ENCODE data around the gene RNF20. TPM values are rescaled to one million over a fixed set of nuclear protein-coding genes. Genes with fewer than 3 reads are reported as not detected.

The RNF20 gene
- total and polyA plus RNA-seq, 7 donors: 8.4 to 47.1 (median 27.2) TPM

GRCh38 chr9:101509572-101509971, 24.1 kb upstream of the RNF20 start:
- H3K36me3 ChIP-seq: no peaks in the 10 kb centered on the region
- no peak for TF ChIP-seq CTCF (IDR thresholded peaks at IDR 0.05)
- TF ChIP-seq EP300 (IDR thresholded peaks at IDR 0.05): no peak
- no peak for TF ChIP-seq POLR2A (IDR thresholded peaks at IDR 0.05)
- no peak for TF ChIP-seq POLR2AphosphoS5 (IDR thresholded peaks at IDR 0.05)
- no peak overlapping the region for H3K27ac ChIP-seq
- H3K9me3 ChIP-seq: no peaks in the 10 kb centered on the region
- H3K27me3 ChIP-seq: no peaks in the 10 kb centered on the region
- intact Hi-C loops (cut with DNase I): no loop called here
- H3K4me1 ChIP-seq: peaks cover 0 to 24% (median 16%) of the 10 kb centered on the region in 4 donors
- WGBS, 2 donors: 91 to 92% methylated on average over 4 of the region's 4 CpGs
- DNase-seq: no peak
- no peak overlapping the region for H3K4me3 ChIP-seq

- H3K36me3 ChIP-seq: no peaks in the 10 kb centered on the region
- H3K4me1 ChIP-seq: peaks cover 0 to 24% (median 16%) of the 10 kb centered on the region in 4 donors
- TF ChIP-seq POLR2A (IDR thresholded peaks at IDR 0.05) (no peak), CTCF (IDR thresholded peaks at IDR 0.05) (no peak), EP300 (IDR thresholded peaks at IDR 0.05) (no peak), POLR2AphosphoS5 (IDR thresholded peaks at IDR 0.05) (no peak)
- H3K27ac ChIP-seq: no peak overlapping the region
- WGBS, 2 donors: 75 to 85% methylated on average over 6 of the region's 6 CpGs
- no peak for DNase-seq
- no peaks in the 10 kb centered on the region for H3K9me3 ChIP-seq
- intact Hi-C loops (cut with DNase I): no loop called here
- H3K4me3 ChIP-seq: no peak overlapping the region
- H3K27me3 ChIP-seq: no peaks in the 10 kb centered on the region
Observed at GRCh38 chr9:101510459-101510858, 23.2 kb upstream of the RNF20 start.

- WGBS, 2 donors: 96% methylated on average over 2 of the region's 2 CpGs
- intact Hi-C loops (cut with DNase I): no loop called here
- TF ChIP-seq CTCF (IDR thresholded peaks at IDR 0.05) (no peak), POLR2AphosphoS5 (IDR thresholded peaks at IDR 0.05) (no peak), EP300 (IDR thresholded peaks at IDR 0.05) (no peak), POLR2A (IDR thresholded peaks at IDR 0.05) (no peak)
- no peak for DNase-seq
- Histone ChIP-seq H3K9me3 (no peaks in the 10 kb centered on the region), H3K36me3 (no peaks in the 10 kb centered on the region), H3K27ac (no peak overlapping the region), H3K4me3 (no peak overlapping the region), H3K27me3 (no peaks in the 10 kb centered on the region), H3K4me1 (peaks cover 0 to 24% (median 16%) of the 10 kb centered on the region in 4 donors)
Observed at GRCh38 chr9:101511009-101511408, 22.6 kb upstream of the RNF20 start.

- Histone ChIP-seq H3K27ac (no peak overlapping the region), H3K4me3 (no peak overlapping the region), H3K4me1 (peaks cover 0 to 24% (median 16%) of the 10 kb centered on the region in 4 donors), H3K36me3 (no peaks in the 10 kb centered on the region), H3K27me3 (no peaks in the 10 kb centered on the region), H3K9me3 (no peaks in the 10 kb centered on the region)
- TF ChIP-seq POLR2A (IDR thresholded peaks at IDR 0.05): no peak
- no peak for TF ChIP-seq CTCF (IDR thresholded peaks at IDR 0.05)
- TF ChIP-seq EP300 (IDR thresholded peaks at IDR 0.05): no peak
- TF ChIP-seq POLR2AphosphoS5 (IDR thresholded peaks at IDR 0.05): no peak
- intact Hi-C loops (cut with DNase I): no loop called here
- WGBS, 2 donors: 29 to 52% methylated on average over 3 of the region's 3 CpGs
- no peak for DNase-seq
Observed at GRCh38 chr9:101512116-101512515, 21.5 kb upstream of the RNF20 start.

GRCh38 chr9:101513351-101513750, 20.3 kb upstream of the RNF20 start:
- intact Hi-C loops (cut with DNase I): no loop called here
- Histone ChIP-seq H3K4me1 (peaks cover 0 to 16% (median 10%) of the 10 kb centered on the region in 4 donors), H3K4me3 (no peak overlapping the region), H3K9me3 (no peaks in the 10 kb centered on the region), H3K36me3 (no peaks in the 10 kb centered on the region), H3K27ac (no peak overlapping the region), H3K27me3 (no peaks in the 10 kb centered on the region)
- TF ChIP-seq CTCF (IDR thresholded peaks at IDR 0.05): no peak
- no peak for TF ChIP-seq EP300 (IDR thresholded peaks at IDR 0.05)
- TF ChIP-seq POLR2A (IDR thresholded peaks at IDR 0.05): no peak
- TF ChIP-seq POLR2AphosphoS5 (IDR thresholded peaks at IDR 0.05): no peak
- DNase-seq: no peak
